Activated naive CD4-positive, alpha-beta T cell treated with anti-CD3 and anti-CD28 coated beads, Interleukin-2, amount 10 ng/mL, durations not matched to agents 7 days and 5 days (primary cell): ENCODE measurements around the gene PGRMC2.

Experiments used
- CTCF ChIA-PET: fragments of 350-600 bp; sonication (Branson Sonifier 250); formaldehyde crosslinking; loops from one replicate; lab custom pipeline; 2021; ENCODE audit warnings: antibody characterized with exemption; lab: Charles Lee
- DNase-seq: peaks from one replicate; pipeline ENCODE4 v3.0.0-alpha.2; 2020
- H3K27ac Mint-ChIP-seq: one replicate; pipeline ENCODE4 v1.8.0; 2021; ENCODE audit warnings: mild to moderate bottlenecking, moderate library complexity, mixed read lengths
- H3K27me3 Mint-ChIP-seq: one replicate; pipeline ENCODE4 v1.8.0; 2021; ENCODE audit warnings: mild to moderate bottlenecking, mixed read lengths
- H3K36me3 Mint-ChIP-seq: one replicate; pipeline ENCODE4 v1.8.0; 2021; ENCODE audit warnings: mixed read lengths
- H3K4me1 Mint-ChIP-seq: one replicate; pipeline ENCODE4 v1.8.0; 2021; ENCODE audit warnings: mixed read lengths
- H3K4me3 Mint-ChIP-seq: one replicate; pipeline ENCODE4 v1.8.0; 2021; ENCODE audit warnings: mild to moderate bottlenecking, moderate library complexity, mixed read lengths
- H3K9me3 Mint-ChIP-seq: one replicate; pipeline ENCODE4 v1.8.0; 2021; ENCODE audit warnings: mixed read lengths

PGRMC2 gene

DNA sequence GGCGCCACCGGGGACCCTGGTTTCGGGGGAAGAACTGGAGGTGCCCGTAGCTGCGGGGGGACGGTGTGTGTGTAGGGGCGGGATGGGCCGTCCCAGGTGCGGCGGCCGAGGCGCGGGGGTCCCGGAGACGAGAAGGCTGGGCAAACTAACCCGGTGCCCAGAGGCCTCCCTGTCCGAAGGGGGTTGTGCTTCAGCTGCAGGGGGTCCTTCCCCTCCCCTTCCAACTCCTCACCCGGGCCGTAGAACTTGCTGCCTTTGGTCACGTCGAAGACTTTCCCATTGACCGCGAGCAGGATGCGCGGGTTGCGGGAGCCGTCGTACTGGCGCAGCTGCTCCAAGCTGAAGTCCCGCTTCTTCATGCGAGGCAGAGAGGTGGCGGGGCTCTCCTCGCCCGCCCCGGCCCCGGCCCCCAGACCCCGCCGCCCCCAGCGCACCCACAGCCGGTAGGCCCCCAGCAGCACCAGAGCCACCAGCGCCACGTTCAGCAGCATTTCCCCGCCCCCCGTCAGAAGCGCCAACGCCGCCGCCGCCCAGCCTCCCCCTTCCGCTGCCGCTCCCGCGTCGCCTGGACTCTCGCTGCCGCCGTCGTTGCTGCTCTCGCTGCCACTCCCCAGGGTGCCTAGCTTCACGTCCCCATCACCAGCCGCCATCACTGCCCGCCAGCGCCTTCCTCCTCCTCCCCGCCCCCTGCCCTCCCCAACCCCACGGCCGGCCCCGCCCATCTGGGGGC, at the start of gene PGRMC2:
TSS of gene PGRMC2 (minus strand) at position 673 of the 730 bp plus-strand sequence. CDS start at position 650, 23 bp downstream.
- H3K36me3 Mint-ChIP-seq, result peaks cover 18% of the 10 kb centered on the region
- H3K4me3 Mint-ChIP-seq, result peak within 1 kb of the TSS; percentile 78
- peak within 1 kb of the TSS; percentile 98 for H3K27ac Mint-ChIP-seq
- H3K27me3 Mint-ChIP-seq, result peaks cover 2% of the 10 kb centered on the region
- no peaks in the 10 kb centered on the region for H3K9me3 Mint-ChIP-seq
- H3K4me1 Mint-ChIP-seq, result peaks cover 32% of the 10 kb centered on the region
- DNase-seq, result no peak
- CTCF ChIA-PET, result no interaction called here

GRCh38 chr4:128335541-128335940, 47.9 kb upstream of the PGRMC2 start:
- Mint-ChIP-seq H3K36me3 (no peaks in the 10 kb centered on the region), H3K4me3 (no peak overlapping the region), H3K4me1 (no peaks in the 10 kb centered on the region), H3K27ac (no peak overlapping the region), H3K9me3 (no peaks in the 10 kb centered on the region), H3K27me3 (no peaks in the 10 kb centered on the region)
- CTCF ChIA-PET, result no interaction called here
- no peak for DNase-seq

DNA sequence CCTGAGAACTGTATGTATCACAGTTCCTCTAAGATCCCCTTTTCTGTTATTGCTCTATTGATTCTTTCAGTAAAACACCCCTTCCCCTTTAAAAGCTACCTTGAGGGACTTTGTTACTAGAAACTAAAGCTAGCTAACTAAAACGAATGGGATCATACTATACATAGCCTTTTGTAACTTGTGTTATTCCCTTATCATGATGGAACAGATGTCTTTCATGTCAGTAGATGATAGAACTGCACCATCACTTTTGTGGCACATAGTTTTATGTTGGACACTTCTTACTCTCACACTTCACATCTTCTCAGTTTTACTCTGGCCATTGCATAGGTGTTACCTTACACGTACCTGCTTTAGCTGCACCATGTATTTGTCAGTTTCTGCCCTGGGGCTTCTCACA, 46.6 kb upstream of the PGRMC2 start:
- Mint-ChIP-seq H3K27me3 (no peaks in the 10 kb centered on the region), H3K4me3 (no peak overlapping the region), H3K36me3 (no peaks in the 10 kb centered on the region), H3K4me1 (no peaks in the 10 kb centered on the region), H3K27ac (no peak overlapping the region), H3K9me3 (no peaks in the 10 kb centered on the region)
- no peak for DNase-seq
- CTCF ChIA-PET, result no interaction called here

DNA sequence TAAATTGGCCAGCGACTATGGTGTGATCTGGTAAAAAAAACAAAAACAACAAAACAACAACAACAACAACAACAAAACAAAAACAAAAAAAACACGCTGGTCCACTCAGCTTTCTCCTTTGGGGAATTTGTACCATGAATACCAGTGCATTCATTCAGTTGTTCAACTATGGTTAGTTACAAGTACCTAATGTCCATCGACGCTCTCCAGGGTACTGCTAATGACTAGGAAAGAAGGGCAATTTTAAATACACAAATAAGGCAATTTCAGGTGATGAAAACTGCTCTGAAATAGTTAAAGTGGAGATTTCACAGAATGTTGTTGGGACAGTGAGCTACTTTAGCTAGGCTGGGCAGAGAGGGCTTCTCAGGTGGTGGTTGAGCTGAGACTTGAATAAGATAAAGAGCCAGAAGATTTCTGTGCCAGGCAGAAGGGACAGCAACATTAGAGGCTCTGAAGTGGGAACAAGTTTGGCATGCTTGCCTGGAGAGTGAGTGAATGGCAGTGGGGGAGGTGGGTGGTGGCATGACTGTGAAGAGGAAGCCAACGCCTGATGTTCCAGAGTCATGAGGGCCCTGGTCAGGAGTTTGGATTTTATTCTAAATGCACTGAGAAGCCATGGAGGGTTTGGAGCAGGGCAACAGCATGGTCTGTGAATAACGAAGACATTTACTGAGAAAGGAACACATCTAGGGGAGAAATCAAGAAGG, 45.9 kb upstream of the PGRMC2 start:
- Mint-ChIP-seq H3K27me3 (no peaks in the 10 kb centered on the region), H3K4me3 (no peak overlapping the region), H3K27ac (no peak overlapping the region), H3K4me1 (no peaks in the 10 kb centered on the region), H3K9me3 (no peaks in the 10 kb centered on the region), H3K36me3 (no peaks in the 10 kb centered on the region)
- CTCF ChIA-PET, result no interaction called here
- no peak for DNase-seq

DNA sequence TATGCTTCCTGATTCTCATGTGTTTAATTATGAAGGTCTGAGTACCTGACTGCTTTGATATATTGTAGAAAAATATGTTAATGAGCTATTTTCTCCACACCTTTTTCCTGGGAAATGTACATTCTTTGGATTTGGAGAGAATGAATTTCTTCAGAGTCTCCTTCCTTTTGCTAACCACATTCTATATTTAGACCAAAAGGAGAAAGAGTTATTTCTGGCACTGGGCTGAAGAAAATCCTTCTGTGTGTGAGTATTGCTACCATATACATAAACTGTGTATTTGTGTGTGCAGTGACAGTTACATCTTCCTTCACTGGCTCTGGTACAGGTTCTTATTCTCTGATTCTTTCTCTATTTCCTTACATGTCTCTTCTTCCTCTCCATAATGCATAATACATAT, 44.5 kb upstream of the PGRMC2 start:
- Mint-ChIP-seq H3K27ac (no peak overlapping the region), H3K9me3 (no peaks in the 10 kb centered on the region), H3K27me3 (no peaks in the 10 kb centered on the region), H3K4me3 (no peak overlapping the region), H3K36me3 (no peaks in the 10 kb centered on the region), H3K4me1 (no peaks in the 10 kb centered on the region)
- no peak for DNase-seq
- CTCF ChIA-PET, result no interaction called here

DNA sequence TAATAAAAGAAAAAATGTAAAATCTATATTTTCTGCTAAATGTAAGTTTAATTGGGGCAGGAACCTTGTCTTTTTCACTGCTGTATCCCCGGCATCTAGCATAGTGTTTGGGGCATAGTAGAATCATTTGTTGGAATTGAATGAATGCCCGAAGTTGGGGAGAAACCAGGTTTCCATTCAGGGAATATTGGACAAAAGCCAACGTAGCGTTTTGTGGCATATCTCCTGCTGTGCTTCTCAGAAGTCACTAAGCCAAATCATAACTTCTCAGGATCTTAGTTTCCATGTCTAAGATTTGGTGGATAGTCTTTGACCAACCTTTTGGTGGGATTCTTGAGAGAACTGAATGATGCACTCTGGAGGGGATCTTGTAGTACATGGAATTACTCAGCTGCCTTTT, 42.0 kb upstream of the PGRMC2 start:
- CTCF ChIA-PET, result no interaction called here
- H3K36me3 Mint-ChIP-seq, result no peaks in the 10 kb centered on the region
- H3K4me3 Mint-ChIP-seq, result no peak overlapping the region
- H3K27ac Mint-ChIP-seq, result no peak overlapping the region
- no peaks in the 10 kb centered on the region for H3K4me1 Mint-ChIP-seq
- no peaks in the 10 kb centered on the region for H3K9me3 Mint-ChIP-seq
- no peaks in the 10 kb centered on the region for H3K27me3 Mint-ChIP-seq
- no peak for DNase-seq

- CTCF ChIA-PET, result no interaction called here
- no peaks in the 10 kb centered on the region for H3K27me3 Mint-ChIP-seq
- no peaks in the 10 kb centered on the region for H3K9me3 Mint-ChIP-seq
- DNase-seq, result no peak
- no peak overlapping the region for H3K4me3 Mint-ChIP-seq
- no peaks in the 10 kb centered on the region for H3K4me1 Mint-ChIP-seq
- no peak overlapping the region for H3K27ac Mint-ChIP-seq
- H3K36me3 Mint-ChIP-seq, result no peaks in the 10 kb centered on the region
Observed at GRCh38 chr4:128328106-128328505, 40.5 kb upstream of the PGRMC2 start.

DNA sequence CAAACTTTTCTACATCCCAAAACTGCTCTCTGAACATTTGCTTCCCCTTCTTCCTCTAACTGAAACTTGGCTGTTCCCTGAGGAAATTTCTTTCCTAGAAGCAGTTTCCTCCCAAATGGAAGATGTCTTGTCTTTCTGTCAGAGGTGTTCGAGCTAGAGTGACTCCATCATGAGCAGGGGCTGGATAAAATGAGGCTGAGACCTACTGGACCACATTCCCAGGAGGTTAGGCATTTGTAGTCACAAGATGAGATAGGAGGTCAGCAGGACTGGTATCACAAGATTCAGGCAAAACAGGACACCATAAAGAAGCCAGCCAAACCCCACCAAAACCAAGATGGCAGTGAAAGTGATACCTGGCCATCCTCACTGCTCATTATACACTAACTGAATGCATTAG, 35.8 kb upstream of the PGRMC2 start:
- Mint-ChIP-seq H3K4me1 (no peaks in the 10 kb centered on the region), H3K4me3 (no peak overlapping the region), H3K27me3 (no peaks in the 10 kb centered on the region), H3K36me3 (no peaks in the 10 kb centered on the region), H3K27ac (no peak overlapping the region), H3K9me3 (no peaks in the 10 kb centered on the region)
- CTCF ChIA-PET, result no interaction called here
- DNase-seq, result no peak

GRCh38 chr4:128322986-128323385, 35.4 kb upstream of the PGRMC2 start:
- no peaks in the 10 kb centered on the region for H3K36me3 Mint-ChIP-seq
- H3K4me3 Mint-ChIP-seq, result no peak overlapping the region
- no peaks in the 10 kb centered on the region for H3K4me1 Mint-ChIP-seq

GRCh38 chr4:128322311-128322710, 34.7 kb upstream of the PGRMC2 start:
- no peak overlapping the region for H3K4me3 Mint-ChIP-seq
- H3K27ac Mint-ChIP-seq, result no peak overlapping the region
- no peaks in the 10 kb centered on the region for H3K27me3 Mint-ChIP-seq
- DNase-seq, result no peak
- no peaks in the 10 kb centered on the region for H3K9me3 Mint-ChIP-seq
- CTCF ChIA-PET, result no interaction called here
- H3K36me3 Mint-ChIP-seq, result no peaks in the 10 kb centered on the region
- H3K4me1 Mint-ChIP-seq, result no peaks in the 10 kb centered on the region

More at GRCh38 chr4:128322986-128323385, 35.4 kb upstream of the PGRMC2 start:
- DNase-seq, result no peak
- H3K9me3 Mint-ChIP-seq, result no peaks in the 10 kb centered on the region
- no peaks in the 10 kb centered on the region for H3K27me3 Mint-ChIP-seq
- CTCF ChIA-PET, result no interaction called here
- no peak overlapping the region for H3K27ac Mint-ChIP-seq

DNA sequence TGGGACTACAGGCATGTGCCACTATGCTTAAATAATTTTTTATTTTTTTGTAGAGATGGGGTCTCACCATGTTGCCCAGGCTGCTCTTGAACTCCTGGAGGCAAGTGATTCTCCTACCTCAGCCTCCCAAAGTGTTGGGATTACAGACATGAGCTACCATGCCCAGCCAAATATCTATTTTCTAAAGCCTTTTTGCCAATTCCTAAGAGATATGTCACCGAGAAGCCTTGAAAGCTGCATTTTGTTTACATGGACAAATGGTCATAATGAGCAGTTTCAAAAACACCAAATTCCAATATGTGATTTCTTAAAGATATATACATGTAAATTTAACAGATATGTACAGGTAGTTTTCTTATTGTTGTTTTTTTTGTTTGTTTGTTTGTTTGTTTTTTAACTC, 33.0 kb upstream of the PGRMC2 start:
- no peak for DNase-seq
- CTCF ChIA-PET, result no interaction called here
- Mint-ChIP-seq H3K36me3 (no peaks in the 10 kb centered on the region), H3K27me3 (no peaks in the 10 kb centered on the region), H3K4me1 (no peaks in the 10 kb centered on the region), H3K9me3 (no peaks in the 10 kb centered on the region), H3K4me3 (no peak overlapping the region), H3K27ac (no peak overlapping the region)

- Mint-ChIP-seq H3K36me3 (no peaks in the 10 kb centered on the region), H3K4me1 (no peaks in the 10 kb centered on the region), H3K27ac (no peak overlapping the region), H3K4me3 (no peak overlapping the region), H3K27me3 (no peaks in the 10 kb centered on the region), H3K9me3 (no peaks in the 10 kb centered on the region)
- DNase-seq, result no peak
- CTCF ChIA-PET, result no interaction called here
Observed at GRCh38 chr4:128315756-128316520, 28.3 kb upstream of the PGRMC2 start.

- Mint-ChIP-seq H3K9me3 (no peaks in the 10 kb centered on the region), H3K4me3 (no peak overlapping the region), H3K4me1 (no peaks in the 10 kb centered on the region), H3K36me3 (no peaks in the 10 kb centered on the region), H3K27ac (no peak overlapping the region), H3K27me3 (no peaks in the 10 kb centered on the region)
- no peak for DNase-seq
- CTCF ChIA-PET, result interaction anchor here (1.0 kb wide), 1 partner anchor 20 kb away, joined by 3 read pairs; no protein-coding TSS in a partner anchor
Observed at GRCh38 chr4:128311659-128312403, 24.2 kb upstream of the PGRMC2 start.

DNA sequence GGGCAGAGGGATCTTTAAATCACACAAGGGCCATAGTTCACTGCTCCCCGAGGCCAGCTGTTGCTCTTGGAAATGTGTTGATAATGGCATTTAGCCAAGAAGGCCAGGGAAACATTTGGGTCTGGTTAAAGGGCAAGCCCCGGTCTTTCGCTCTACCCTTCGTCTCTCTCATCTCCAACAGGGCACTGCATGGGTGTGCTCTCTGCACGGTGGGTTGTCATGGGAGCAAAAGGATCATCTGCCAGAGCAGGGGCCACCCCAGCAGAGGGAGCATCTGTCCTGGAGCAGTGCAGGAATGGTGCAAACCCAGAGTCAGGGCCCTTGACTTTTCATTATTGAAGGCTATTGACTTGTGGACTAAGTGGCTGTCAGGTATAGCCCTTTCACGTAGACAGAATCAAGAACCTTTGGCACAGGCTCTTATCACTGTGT, 22.7 kb upstream of the PGRMC2 start:
- no peak for DNase-seq
- CTCF ChIA-PET, result interaction anchor here (1.0 kb wide), 1 partner anchor 18 kb away, joined by 3 read pairs; no protein-coding TSS in a partner anchor
- no peak overlapping the region for H3K4me3 Mint-ChIP-seq
- no peaks in the 10 kb centered on the region for H3K9me3 Mint-ChIP-seq
- no peaks in the 10 kb centered on the region for H3K36me3 Mint-ChIP-seq
- H3K4me1 Mint-ChIP-seq, result no peaks in the 10 kb centered on the region
- H3K27me3 Mint-ChIP-seq, result no peaks in the 10 kb centered on the region
- H3K27ac Mint-ChIP-seq, result no peak overlapping the region
